ENCODE data around the gene ABI2.

ABI2 gene

DNA sequence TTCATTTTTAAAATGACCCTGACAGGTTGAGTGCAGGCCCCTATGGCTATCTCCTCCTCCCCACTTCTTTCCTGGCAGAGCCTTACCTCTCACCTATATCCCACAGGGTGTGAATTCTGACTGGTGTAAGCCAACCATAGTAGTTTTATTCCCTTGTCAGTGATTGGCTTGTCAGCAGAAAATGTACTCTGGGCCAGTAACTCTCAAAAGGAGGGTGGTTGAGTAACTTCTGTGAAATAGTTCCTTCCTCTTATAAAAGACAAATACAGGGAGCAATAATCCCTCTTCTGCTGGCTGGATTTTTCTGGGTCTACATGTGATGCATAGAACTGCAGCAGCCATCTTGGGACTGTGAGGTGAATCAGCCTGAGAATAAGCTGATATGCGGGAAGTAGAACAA, 123.5 kb downstream of the ABI2 start:
- in situ Hi-C loops (cut with MboI; ENCODE audit: low pct_unique_long_range_greater_than_20kb, low sequenced_read_pairs), result no loop called here
- DNase-seq, result no peak

GRCh38 chr2:203453858-203454451, 125.8 kb downstream of the ABI2 start:
- peak; percentile 52 for DNase-seq
- in situ Hi-C loops (cut with MboI; ENCODE audit: low pct_unique_long_range_greater_than_20kb, low sequenced_read_pairs), result no loop called here

GRCh38 chr2:203455209-203455608, 127.0 kb downstream of the ABI2 start:
- in situ Hi-C loops (cut with MboI; ENCODE audit: low pct_unique_long_range_greater_than_20kb, low sequenced_read_pairs), result no loop called here
- DNase-seq, result no peak

- in situ Hi-C loops (cut with MboI; ENCODE audit: low pct_unique_long_range_greater_than_20kb, low sequenced_read_pairs), result no loop called here
- no peak for DNase-seq
Observed at GRCh38 chr2:203461746-203462145, 133.6 kb downstream of the ABI2 start.

- in situ Hi-C loops (cut with MboI; ENCODE audit: low pct_unique_long_range_greater_than_20kb, low sequenced_read_pairs), result no loop called here
- no peak for DNase-seq
Observed at GRCh38 chr2:203462308-203462707, 134.1 kb downstream of the ABI2 start.

DNA sequence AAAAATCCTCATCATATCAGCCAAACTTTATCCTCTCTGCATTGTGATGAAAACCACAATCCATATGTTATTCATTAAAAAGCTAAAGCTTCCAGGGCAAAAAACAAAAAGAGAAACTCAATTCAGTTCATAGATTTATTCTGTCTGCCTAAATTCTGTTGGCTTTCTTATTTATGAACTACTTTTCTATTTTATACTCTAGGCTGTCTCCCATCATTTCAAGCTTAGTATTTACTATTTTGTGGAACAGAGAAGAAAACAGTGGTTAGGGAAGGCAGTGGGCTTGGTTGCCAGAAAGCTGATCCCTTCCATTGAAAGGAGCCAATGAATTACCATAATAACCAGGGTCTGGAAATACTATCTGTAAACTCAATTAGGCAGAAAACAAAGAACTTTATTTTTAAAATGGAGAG, 135.1 kb downstream of the ABI2 start:
- in situ Hi-C loops (cut with MboI; ENCODE audit: low pct_unique_long_range_greater_than_20kb, low sequenced_read_pairs), result no loop called here
- no peak for DNase-seq

DNA sequence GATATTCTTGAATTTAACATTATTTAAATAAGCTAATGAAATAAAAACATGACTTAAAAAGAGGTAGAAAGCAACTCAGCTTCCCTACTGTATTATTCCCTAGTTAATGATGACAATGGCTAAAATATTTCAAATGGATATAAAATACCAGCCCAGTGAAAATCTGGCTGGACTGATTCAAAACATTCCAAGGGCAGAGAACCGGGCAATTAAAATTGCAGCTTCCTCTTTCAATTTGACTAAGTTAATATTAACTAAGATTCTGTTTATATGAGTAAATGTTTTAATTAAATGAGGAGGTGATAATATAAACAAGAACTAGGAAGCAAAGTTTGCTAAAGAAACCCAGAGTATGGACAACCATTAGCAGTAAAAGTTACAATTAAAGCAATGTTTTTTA, 141.4 kb downstream of the ABI2 start:
- DNase-seq, result no peak

GRCh38 chr2:203470371-203470770, 142.2 kb downstream of the ABI2 start:
- in situ Hi-C loops (cut with MboI; ENCODE audit: low pct_unique_long_range_greater_than_20kb, low sequenced_read_pairs), result no loop called here
- no peak for DNase-seq

More for the DNA sequence above, 141.4 kb downstream of the ABI2 start:
- in situ Hi-C loops (cut with MboI; ENCODE audit: low pct_unique_long_range_greater_than_20kb, low sequenced_read_pairs), result no loop called here

GRCh38 chr2:203471323-203471722, 143.1 kb downstream of the ABI2 start:
- in situ Hi-C loops (cut with MboI; ENCODE audit: low pct_unique_long_range_greater_than_20kb, low sequenced_read_pairs), result no loop called here
- no peak for DNase-seq

GRCh38 chr2:203476881-203477280, 148.7 kb downstream of the ABI2 start:
- in situ Hi-C loops (cut with MboI; ENCODE audit: low pct_unique_long_range_greater_than_20kb, low sequenced_read_pairs), result loop anchor here (25.0 kb wide), 1 partner anchor 335 kb away; no protein-coding TSS in a partner anchor
- DNase-seq, result no peak

- in situ Hi-C loops (cut with MboI; ENCODE audit: low pct_unique_long_range_greater_than_20kb, low sequenced_read_pairs), result loop anchor here (25.0 kb wide), 1 partner anchor 332 kb away; no protein-coding TSS in a partner anchor
- no peak for DNase-seq
Observed at GRCh38 chr2:203480623-203481022, 152.4 kb downstream of the ABI2 start.

DNA sequence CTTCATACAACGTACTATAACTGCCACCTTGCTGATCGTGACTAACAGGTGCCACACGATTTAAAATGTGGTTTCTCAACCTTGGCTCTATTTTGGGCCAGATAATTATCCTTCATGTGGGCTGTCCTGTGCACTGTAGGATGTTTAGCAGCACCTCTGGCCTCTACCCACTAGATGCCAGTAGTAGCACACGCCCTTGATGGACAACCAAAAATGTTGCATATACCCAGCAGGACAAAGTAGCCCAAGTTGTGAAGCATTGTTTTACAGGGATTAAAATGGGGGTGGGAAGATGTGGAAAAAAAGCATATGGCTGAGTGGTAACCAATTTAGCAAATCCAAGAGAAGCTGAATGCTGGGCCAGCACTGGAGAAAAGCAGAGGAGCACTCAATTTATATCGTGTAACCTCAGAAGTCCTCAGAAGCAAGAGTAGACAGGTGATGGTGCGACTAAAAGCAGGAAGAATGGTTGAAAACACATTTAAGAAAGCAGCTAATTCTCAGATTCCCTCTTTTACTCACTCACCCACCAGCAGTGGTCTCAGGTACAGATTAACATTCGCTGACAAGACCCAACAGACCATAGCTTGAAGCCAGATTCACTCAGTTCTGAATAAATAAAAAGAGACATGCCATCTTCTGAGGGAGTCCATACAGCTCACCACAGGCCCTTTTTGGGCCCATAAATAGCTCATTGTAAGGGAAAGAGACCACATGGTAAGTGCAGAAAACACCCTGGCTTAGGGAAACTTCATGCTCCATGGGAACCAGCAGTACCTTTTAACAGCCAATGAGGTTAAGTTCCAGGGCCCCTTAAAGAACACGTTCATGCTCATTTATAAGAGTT, 156.3 kb downstream of the ABI2 start:
- in situ Hi-C loops (cut with MboI; ENCODE audit: low pct_unique_long_range_greater_than_20kb, low sequenced_read_pairs), result loop anchor here (25.0 kb wide), 1 partner anchor 328 kb away; no protein-coding TSS in a partner anchor
- peak; percentile 71 for DNase-seq

DNA sequence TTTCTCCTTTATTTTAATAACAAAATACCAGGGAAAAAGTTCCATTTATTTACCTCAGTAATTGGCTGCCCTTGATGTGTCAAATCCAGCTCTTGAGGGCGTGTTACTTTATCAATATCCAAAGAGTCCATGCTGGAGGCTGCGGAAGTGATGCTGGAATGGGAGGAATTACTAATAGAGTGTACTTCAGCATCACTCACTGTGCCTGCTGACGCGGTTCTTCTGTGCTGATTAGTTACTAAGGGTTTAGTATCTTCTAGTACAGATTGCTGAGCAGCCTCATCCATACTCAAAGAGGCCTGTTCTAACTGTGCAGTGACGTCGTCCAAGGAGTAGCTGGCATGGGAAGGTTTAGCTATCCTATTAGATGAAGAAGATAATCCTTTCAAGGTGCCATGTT, 161.3 kb downstream of the ABI2 start:
- in situ Hi-C loops (cut with MboI; ENCODE audit: low pct_unique_long_range_greater_than_20kb, low sequenced_read_pairs), result loop anchor here (25.0 kb wide), 1 partner anchor 323 kb away; no protein-coding TSS in a partner anchor
- DNase-seq, result no peak

DNA sequence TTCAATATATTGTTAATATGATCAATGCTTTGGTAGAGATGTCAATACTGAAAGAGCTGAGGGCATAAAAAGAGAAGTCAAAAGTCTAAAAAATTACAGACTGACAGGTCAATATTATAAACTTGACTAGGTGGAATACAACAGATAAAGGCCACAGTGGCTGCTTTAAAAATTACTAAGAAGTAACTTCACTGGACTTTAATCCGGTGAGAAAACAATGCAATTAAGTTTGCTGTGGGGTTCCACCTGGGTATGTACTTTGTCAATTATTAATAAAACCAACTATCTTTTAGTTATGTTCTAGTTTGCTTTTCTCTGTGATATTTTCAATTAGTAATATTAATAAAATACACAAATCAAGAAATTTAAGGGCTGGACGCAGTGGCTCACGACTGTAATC, 162.2 kb downstream of the ABI2 start:
- in situ Hi-C loops (cut with MboI; ENCODE audit: low pct_unique_long_range_greater_than_20kb, low sequenced_read_pairs), result loop anchor here (25.0 kb wide), 1 partner anchor 322 kb away; no protein-coding TSS in a partner anchor
- no peak for DNase-seq

DNA sequence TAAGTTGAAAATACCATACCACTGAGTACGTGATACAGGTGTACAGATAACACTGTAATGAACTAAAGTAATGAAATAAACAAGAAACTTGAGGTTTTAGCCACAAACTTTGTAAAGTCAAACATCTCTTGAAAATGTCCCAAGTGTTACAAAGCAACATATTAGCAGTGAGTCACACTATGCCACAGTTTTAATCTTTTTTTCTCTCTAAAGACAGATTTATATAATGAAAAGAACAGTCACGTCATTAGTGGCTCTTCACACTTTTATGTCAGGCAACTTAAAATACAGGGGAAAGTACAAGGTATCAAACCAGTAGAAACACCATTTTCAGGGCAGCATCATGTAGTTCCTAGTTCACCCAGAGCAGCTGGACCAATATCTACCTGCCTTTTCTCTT, 164.8 kb downstream of the ABI2 start:
- no peak for DNase-seq
- in situ Hi-C loops (cut with MboI; ENCODE audit: low pct_unique_long_range_greater_than_20kb, low sequenced_read_pairs), result loop anchor here (25.0 kb wide), 1 partner anchor 319 kb away; no protein-coding TSS in a partner anchor

Data from KBM-7 (cell line).